SIG-M5 (cell line): ENCODE data around the gene SLC25A31.

Experiments
- DNase-seq: peaks from one replicate; lab custom pipeline; 2025; lab: John Stamatoyannopoulos, UW

SLC25A31 gene

DNA sequence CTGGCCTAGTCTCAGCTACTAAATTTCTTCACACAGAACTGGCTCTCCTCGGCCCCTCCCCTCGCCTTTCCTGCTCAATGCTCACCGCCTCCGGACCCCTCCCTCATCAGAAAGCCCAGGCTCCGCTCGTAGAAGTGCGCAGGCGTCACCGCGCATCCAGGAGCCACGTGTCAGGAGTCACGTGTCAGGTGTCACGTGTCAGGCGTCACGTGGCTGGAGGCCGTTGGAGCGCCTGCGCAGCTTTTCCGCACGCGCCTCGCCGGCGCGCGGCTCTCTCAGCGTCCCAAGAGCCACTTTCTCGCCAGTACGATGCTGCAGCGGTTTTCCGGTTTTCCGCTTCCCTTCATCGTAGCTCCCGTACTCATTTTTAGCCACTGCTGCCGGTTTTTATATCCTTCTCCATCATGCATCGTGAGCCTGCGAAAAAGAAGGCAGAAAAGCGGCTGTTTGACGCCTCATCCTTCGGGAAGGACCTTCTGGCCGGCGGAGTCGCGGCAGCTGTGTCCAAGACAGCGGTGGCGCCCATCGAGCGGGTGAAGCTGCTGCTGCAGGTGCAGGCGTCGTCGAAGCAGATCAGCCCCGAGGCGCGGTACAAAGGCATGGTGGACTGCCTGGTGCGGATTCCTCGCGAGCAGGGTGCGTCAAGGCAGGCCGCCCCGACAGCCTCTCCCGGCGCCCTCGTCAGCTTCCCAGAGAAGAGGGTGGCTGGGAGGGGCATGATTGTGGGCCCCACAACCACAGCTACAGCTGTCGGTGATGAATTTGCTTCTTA, at the start of gene SLC25A31:
SLC25A31 (plus strand) TSS at position 259 of the 772 bp plus-strand sequence; CDS start at position 405, 146 bp downstream.
- no peak for DNase-seq

DNA sequence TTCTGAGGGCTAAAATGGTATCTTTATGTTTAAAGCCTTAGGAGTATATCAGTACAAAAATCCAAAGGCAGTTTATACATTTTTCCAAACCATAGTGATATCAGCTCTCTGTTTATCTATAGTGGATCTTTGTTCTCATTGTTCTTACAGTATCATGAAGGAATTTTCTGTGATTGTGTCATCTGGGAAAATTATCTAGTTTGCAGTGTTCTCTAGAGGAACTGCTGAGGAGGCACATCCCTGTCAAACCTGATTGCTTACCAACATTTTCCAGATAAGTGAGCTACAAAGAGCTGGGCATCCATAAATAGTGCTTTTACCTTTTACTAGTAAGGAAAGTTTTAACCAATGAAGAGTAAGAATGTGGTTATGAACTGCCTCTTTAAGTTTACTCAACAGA, 44.9 kb upstream of the SLC25A31 start:
- DNase-seq: no peak

DNA sequence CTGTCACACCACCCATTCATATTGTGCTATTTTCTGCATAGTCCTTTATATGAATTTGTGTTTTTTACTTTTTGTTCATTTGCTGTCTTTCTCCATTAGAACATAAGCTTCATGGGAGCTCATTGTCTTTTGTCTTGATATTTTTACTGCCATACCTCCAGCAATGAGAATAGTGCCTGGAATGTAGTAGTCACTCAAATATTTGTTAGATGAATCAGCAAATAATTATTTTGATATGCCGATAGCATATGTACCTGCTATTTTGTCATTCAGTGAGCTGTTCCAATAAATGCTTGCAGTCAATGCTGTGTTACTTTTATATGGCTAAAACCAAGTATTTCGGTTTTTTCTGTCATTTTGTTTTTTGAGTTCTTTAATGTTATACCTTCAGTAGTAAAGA, 43.5 kb upstream of the SLC25A31 start:
- no peak for DNase-seq

DNA sequence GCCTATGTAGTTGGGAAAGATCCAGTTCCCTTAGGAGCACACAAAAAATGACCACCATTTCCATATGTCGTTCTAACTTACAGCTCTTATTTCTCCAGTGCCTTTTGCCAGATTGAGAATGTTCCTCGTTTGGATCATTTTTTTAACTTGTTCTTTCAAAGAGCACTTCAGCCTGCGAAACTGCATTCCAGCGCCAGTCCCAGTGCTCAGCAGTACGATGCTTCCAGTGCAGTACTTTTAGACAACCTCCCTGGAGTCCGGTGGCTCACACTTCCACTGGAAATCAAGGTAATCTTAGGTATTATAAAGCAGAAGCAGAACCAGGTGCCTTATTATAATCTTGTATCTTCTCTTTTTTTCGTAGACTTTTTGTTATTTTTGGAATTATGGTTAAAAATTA, 42.6 kb upstream of the SLC25A31 start:
- DNase-seq: no peak

DNA sequence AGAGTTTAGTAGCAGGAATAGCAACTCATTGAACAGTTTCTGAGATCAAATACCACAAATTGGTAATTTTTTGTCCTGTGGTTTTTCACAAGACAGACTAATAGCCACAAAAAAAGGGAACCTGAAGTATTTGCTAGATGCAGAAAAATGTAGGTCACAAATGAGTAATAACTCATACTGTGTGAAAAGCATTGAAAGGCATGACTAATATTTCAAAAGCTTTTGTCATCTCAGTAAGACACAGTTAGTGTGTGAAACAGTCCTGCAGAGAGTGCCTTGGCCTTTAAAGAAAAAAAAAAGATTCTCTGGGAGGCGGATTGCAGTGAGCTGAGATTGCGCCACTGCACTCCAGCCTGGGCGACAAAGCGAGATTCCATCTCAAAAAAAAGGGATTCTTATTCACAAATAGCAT, 31.4 kb upstream of the SLC25A31 start:
- DNase-seq: peak; percentile 87

DNA sequence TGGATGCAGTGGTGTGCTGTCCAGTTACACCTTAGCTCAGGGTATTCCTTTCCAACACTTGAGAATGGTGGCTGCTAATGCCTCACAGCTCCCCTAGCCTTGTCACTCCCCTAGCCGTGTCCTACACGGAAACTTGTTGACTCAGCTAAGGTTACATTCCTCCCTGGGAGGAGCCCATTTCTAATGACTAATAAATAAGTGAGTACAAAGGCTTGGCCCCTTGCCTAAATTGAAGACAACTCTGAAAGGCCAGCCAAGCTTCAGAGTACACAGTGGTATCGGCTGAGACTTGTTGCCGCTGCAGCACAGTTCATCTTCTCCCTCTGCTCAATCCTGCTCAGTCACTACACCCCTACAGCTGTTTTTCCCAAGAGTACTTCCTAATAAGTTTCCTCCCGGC, 21.2 kb upstream of the SLC25A31 start:
- DNase-seq: no peak

DNA sequence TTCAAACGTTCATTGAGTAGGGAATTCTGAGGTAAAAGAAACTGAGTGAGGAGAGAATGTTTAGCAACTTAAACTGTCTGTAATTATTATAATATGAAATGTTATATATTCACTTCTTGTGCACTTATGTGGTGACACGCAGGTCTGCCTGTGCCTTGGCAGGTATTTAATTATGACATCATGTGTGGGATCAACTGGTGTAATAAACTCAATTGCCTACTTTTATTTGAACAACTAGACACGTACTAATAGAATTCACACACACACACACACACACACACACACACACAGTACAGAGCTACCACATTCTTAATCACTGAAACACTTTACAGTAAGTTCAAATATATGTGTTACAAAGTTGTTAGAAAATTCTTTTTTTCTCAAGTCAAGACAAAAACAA, 20.7 kb upstream of the SLC25A31 start:
- no peak for DNase-seq

DNA sequence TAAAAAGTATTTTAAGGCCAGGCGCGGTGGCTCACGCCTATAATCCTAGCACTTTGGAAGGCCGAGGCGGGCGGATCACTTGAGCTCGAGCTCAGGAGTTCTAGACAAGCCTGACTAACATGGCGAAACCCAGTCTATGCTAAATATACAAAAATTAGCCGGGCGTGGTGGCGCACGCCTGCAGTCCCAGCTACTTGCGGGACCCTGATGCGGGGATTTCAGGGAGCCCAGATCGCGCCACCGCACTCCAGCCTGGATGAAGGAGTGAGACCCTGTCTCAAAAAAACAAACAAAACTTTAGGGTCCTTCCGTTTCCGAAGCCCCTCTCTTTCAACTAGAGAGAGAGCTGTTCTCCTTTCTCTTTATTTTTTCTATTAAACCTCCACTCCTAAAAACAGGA, 1.2 kb downstream of the SLC25A31 start:
- no peak for DNase-seq

DNA sequence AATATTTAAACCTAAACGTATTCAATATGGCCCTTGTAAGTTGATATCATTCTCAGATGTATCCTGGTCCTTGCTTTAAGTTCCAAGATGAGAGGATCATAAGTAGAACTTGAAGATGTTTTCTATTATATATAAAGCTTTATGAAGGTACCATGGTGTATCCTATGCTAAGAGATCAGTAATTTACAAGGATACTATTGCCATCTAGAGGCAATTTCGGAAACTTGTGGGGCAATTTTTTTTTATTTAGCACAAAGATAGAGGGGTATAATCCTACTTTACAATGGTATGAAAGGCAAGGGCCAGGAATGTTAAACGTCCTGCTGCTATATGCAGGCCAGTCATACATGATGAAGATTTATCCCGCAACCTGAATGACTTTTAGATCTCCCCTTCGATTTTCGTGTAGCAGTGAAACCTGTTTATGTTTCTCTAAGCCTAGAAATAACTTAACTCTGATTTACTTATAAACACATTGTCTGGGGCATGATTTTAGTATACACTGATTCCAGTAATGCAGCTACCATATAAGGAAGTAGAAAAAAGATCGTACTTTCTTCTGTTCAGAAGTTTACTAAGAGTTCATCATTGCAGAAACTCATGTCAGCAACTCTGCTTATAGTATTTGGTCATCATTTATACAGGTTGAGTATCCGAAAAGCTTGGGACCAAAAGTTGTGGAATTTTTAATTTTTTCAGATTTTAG, 2.6 kb downstream of the SLC25A31 start:
- DNase-seq: no peak

DNA sequence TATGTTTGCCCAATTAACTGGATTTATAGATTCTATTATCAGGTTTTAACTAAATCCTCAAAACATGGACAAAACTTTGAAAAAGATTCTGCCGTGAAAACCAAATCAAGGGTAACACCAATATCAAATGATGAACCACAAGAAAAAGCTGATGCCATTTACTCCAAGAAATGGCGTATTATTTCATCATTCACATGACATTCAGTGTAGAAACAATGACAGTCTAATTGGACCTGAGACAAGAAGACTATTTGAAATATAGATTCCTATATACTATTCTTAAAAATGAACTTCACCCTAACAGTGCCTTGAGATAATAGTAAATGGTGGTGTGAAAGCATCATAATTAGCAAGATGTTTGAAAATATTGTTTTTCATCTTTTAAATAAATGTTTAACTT, 4.8 kb downstream of the SLC25A31 start:
- DNase-seq: no peak

DNA sequence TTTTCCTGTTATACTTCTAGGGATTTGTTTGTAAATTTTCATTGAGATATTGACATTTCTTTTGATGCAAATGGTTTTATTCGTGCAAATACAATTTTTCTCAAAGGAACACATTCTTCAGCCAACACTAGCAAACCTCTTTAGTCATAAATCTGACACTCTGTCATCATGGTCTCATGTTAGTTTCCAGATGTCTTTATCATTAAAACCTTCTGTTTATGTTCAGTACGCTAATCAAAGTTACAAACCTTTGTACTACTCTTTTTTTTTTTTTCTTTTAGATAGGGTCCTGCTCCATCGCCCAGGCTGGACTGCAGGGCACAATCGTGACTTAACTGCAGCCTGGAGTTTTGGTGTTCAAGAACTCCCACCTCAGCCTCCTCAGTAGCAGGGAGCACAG, 7.1 kb downstream of the SLC25A31 start:
- no peak for DNase-seq

DNA sequence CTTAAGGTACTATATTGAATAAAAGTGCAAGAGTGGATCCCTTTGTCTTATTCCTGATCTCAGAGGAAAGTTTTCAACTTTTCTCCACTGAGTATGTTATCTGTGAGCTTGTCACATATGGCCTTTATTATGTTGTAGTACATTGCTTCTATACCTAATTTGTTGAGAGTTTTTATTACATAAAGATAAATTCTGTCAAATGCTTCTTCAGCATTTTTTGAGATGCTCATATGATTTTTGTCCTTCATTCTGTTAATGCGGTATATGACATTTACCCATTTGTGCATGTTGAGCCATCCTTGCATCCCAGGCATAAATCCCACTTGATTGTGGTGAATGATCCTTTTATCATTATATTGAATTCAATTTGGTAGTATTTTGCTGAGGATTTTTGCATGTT, 11.0 kb downstream of the SLC25A31 start:
- DNase-seq: no peak

DNA sequence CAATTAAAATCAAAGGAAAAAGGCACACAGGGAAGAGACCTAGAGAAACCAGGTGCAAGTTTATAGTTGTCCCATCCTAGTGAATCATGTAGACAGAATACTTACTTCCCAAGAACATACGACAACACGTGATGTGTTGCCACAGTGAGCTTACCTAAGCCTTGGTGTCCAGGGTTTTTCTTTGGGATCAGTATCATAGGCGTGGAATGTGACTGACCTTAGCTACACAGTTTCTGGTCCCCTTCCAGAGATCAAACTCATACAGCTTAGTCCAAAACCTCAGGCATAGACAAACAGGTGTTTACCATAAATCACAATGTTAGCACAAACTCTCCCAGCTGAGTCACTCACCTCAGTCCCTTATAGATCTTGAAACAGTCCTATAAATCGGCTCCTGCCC, 17.7 kb downstream of the SLC25A31 start:
- no peak for DNase-seq

DNA sequence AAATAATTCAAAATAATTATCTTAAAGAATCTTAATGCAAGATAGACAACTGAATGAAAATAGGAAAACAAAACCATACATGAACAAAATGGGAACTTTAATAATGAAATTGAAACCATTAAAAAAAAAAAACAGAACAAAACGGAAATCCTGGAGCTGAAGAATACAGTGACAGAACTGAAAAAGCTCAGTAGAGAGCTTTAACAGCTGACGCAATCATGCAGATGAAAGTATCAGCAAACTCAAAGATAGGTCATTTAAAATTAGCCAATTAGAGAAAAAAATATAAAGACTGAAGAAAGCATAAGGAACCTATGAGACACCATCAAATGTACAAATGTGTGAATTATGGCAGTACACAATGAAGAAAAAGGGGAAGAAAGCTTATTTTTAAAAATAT, 18.8 kb downstream of the SLC25A31 start:
- no peak for DNase-seq

DNA sequence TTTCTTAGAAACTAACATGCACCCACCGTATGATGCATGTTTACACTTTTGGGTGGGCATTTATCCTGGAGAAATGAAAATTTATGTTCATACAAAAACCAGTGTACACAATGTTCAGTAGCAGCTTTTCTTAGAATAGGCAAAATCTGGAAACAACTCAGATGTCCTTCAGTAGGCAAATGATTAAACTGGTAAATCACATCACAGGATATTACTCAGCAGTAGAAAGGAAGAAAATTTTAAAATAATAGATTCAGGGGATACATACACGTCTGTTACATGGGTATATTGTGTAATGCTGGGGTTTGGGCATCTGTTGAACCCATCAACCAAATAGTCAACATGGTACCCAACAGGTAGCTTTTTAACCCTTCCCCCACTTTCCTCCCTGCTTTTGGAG, 26.7 kb downstream of the SLC25A31 start:
- no peak for DNase-seq

DNA sequence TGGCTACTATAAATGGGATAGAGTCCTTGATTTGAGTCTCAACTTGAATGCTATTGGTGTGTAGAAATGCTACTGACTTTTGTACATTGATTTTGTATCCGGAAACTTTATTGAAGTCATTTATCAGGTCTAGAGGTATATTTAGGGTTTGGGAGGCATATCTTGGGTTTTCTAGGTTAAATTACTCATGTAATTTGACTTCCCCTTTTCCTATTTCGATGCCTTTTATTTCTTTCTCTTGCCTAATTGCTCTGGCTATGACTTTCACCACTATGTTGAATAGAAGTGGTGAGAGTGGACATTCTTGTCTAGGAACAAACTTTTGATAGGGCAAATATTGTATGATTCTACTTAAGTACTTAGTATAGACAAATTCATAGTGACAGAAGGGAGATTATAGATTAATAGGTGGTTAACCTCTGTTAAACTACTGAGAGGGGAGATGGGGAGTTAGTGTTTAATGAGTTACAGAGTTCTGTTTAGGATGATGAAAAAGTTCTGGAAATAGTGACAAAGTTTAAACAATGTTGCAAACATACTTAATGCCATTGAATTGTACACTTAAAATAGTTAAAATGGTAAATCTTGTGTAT, 29.1 kb downstream of the SLC25A31 start:
- no peak for DNase-seq

DNA sequence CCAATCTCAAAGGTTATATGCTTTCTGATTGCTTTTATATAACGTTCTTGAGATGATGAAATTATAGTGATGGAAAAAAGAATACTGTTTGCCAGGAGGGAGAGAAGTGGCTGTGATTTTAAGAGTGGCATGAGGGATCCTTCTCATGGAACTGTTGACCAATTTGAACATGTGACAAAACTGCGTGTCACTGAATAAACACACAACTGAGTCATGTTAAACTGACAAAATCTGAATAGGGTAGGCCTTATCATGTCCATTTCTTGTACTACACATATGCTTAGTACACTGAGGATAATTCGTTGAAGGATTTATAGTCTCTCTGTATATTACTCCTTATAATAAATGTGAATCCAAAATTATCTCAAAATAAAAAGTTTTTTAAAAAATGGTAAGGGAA, 29.7 kb downstream of the SLC25A31 start:
- no peak for DNase-seq

DNA sequence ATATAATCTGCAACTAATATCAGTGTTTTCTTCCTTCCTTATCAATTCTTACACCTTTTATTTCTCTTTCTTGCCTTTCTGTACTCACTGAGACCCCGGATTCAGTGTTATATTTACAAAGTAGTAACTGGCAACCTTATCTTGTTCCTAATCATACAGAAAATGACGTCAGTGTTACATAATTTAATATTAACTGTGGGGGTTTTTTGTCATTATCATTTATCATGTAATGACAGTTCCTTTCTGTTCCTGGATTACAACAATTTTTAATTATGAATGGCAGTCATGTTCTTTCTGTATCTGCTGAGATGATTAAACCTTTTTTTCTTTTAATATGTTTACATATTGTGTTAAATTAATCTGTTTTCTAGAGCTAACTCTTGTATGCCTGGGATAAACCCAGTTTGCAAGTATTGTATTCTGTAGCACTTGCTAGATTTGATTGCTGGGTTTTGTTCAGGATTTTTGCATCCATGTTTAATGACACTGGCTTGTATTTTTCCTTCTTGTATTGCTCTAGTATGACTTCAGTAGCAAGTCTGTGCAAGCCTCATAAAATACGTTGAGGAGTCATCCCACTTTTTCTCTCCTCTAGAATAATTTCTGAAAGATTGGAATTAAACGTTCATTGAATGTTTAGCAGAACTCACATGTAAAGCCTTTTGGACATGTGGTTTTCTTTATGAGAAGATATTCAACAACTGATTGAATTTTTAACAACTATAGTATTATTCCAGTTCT, 41.5 kb downstream of the SLC25A31 start:
- DNase-seq: no peak

DNA sequence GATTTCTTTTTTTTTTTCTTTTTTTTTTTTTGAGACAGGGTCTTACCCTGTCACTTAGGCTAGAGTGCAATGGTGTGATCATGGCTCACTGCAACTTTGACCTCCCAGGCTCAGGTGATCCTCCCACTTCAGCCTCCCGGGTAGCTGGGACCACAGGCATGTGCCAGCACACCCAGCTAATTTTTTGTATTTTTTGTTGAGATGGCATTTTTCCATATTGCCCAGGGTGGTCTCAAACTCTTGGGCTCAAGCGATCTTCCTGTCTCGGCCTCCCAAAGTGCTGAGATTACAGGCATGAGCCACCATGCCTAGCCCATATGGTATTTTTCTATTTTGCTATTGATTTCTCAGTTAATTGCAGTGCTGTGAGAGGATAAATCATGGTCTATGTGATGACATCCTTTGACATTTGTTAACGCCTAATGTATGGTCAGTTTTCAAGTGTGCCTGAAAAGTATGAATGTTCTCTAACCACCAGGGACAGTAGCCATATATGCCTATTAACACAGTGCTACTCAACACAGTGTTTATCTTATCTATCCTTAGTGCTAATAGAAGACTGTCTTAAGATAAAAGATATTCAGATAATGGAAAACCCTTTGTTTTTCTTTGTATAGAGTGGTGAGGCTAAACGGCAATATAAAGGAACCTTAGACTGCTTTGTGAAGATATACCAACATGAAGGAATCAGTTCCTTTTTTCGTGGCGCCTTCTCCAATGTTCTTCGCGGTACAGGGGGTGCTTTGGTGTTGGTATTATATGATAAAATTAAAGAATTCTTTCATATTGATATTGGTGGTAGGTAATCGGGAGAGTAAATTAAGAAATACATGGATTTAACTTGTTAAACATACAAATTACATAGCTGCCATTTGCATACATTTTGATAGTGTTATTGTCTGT, 42.8 kb downstream of the SLC25A31 start:
- DNase-seq: no peak

DNA sequence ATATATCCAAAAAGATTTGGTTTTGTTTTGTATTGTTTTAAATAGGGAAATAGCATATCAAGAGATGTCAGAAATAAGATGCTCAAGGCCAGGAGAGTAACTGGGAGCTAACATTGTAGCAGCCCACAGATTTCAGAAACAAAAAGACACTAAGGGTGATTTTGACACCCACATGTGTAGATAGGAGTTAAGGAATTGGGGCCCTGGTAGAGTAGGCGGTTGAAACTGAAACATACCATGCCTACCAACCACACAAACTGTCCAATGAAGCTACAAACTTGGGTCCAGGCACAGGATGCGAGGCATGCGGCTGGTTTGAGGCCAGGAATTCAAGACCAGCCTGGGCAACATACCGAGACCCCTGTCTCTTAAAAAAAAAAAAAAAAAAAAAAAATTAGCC, 45.6 kb downstream of the SLC25A31 start:
- DNase-seq: no peak

DNA sequence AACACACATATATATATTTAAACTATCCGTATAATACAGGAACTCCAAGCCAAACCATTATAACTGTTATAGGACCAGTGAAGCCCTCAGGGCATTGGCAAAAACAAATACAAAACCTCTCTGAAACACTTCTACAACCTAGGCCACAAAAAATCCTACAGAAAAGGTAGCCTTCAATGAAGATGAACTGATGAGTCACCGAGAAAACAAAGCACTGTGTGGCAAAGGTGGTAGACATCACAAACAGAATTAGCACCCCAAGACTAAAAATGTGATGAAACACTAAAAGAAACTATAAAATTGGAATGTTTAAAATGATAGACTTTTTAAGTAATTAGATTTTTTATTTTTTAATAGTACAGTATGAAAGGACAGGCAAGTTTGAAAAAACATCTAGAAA, 46.4 kb downstream of the SLC25A31 start:
- no peak for DNase-seq

DNA sequence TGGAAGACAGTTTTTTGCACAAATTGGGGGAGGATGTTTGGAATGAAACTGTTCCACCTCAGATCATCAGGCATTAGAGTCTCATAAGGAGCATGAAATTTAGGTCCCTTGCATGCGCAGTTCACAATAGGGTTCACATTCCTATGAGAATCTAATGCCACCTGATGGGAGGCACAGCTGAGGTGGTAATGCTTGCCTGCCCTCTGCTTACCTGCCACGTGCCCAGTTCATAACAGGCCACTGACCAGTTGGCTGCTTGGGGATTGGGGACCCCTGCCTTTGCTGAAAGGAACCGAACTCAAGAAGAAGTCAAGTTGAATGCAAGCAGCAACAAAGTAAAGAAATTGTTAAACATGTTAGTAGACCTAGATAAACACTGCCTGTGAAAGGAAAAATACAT, 47.3 kb downstream of the SLC25A31 start:
- DNase-seq: no peak
